Activated CD4-positive, alpha-beta T cell treated with anti-CD3 and anti-CD28 coated beads for 48 hours (primary cell): ENCODE measurements around the gene GPR27.

Experiments used
- DNase-seq: peaks from one replicate; pipeline ENCODE4 v3.0.0-alpha.2; 2020

GPR27 gene, protein sequence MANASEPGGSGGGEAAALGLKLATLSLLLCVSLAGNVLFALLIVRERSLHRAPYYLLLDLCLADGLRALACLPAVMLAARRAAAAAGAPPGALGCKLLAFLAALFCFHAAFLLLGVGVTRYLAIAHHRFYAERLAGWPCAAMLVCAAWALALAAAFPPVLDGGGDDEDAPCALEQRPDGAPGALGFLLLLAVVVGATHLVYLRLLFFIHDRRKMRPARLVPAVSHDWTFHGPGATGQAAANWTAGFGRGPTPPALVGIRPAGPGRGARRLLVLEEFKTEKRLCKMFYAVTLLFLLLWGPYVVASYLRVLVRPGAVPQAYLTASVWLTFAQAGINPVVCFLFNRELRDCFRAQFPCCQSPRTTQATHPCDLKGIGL

GRCh38 chr3:71753701-71754609 is at the start of gene GPR27:
Gene GPR27 (plus strand): TSS chr3:71753855. CDS start chr3:71754050, 195 bp downstream.
- peak; percentile 25 for DNase-seq

DNA sequence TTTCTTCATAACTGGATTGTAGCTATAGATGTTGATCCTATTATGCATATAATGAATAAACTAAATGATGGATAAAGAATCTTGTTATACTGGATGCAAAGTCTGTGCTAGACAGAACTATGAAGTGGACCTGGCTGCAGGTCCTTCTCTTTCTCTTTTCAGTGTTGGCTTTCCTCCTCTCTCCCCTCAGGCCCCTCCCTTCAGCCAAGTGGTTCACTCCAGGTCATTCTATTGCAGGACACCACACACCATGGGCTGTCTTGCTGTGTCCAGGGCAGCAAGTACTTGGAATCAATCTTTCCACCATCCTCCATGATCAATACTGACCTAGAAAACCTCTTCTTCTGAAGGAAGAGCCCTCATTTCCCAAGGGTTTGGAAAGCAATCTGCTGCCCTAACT is 48.7 kb upstream of the GPR27 start:
- DNase-seq, result no peak

DNA sequence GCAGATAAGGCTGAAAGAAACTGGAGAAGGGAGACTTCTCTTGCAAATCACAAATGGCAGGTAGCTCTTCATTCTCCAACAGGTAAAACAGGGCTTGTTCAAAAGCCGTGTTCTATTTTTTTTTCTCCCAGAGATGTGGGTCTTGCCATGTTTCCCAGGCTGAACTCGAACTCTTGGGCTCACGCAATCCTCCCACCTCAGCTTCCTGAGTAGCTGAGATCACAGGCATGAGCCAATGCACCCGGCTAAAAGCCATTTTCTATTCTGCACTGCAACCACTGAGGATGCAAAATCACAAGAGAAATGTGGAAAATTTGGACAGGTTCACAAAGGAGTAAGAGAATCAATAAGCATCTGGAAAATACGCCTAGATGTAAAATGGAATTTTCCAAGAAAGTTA is 48.0 kb upstream of the GPR27 start:
- DNase-seq, result no peak

- no peak for DNase-seq
These were observed 46.1 kb upstream of the GPR27 start for GRCh38 chr3:71707595-71707994.

GRCh38 chr3:71708476-71709105 is 45.1 kb upstream of the GPR27 start:
- DNase-seq, result no peak

DNA sequence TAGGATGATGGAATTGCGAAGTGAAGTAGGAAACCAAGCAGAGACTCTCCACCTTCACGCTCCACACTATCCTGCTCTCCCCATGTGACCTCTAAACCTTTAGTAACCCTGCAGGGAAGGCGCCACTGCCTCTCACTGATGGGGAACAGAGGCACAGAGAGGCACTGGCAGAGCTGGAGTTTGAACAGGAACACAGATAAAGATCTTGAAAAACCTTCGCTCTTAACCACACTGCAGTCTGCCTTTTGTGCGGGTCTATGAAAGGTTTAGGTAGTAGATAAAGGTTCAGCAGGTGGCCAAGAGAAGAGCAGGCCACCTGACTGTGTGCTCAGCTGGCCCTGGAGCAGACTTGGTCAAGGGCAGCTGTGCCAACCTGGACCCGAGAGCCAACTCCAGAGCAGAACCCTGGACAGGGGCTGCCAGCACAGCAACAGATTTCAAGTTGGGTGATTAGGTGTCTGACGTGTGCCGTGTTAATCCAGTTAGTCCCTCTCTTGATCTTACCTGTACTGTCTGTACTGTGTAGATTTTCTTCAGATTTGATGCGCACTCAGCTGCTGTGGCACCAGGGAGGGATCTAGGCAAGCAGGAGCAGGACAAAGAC is 43.6 kb upstream of the GPR27 start:
- DNase-seq, result no peak

GRCh38 chr3:71710906-71711494 is 42.7 kb upstream of the GPR27 start:
- DNase-seq, result no peak

- DNase-seq, result no peak
These were observed 40.6 kb upstream of the GPR27 start for GRCh38 chr3:71713041-71713440.

DNA sequence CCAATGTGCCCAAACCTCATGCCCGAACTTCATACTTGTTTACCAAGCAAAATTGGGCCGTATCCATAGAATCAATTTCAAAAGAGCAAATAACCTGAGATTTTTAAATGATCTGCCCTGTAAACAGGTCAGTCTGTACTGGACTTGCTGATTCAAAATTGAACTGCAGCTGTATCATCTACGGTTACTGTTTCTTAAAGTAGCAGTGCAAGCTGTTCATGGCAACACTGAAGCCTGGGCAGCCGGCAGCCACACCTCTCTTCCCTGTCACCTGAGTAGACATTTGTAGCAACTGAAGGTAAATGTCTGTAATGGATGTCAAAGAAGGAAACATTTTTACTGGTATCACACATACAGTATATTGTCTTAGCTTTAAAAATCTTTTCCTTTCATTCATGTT is 39.1 kb upstream of the GPR27 start:
- no peak for DNase-seq

- DNase-seq, result no peak
These were observed 35.6 kb upstream of the GPR27 start for GRCh38 chr3:71718072-71718471.

DNA sequence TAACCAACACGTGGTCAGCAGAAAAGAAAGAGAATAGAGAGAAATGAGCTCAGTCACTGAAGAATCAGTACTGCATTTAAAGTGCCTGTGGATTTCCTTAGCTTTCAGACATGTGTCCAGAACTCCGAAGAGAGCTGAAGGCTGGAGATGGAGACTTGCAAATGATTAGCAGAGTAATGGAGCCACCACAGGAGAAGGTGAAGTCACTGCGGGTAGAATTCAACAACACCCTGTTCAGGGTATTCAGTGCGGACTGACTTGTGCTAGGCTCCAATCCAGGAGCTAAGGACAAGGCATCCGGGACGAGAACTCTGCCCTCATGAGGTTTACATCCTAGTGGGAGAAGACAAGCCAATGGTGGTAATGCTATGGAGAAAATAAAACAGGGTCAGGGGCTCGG is 32.7 kb upstream of the GPR27 start:
- no peak for DNase-seq

DNA sequence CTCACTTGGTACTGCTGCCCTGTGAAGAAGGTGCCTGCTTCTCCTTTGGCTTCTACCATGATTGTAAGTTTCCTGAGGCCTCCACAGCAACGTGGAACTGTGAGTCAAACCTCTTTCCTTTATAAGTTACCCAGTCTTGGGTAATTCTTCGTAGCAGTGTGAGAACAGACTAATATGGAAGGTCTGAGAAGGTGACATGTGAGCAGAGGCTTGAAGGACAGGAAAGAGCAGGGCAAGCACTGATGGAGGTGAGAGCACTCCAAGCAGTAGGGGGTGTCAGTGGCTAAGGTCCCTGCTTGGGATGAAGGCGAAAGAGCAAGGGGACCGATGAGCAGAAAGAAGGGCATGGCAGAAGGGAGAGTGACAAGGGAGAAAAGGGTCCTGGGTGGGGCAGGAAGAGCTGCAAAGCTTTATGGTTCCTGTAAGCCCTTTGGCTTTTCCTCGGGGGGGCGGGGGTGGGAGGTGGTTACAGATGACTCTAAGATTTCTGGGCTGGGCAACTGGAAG is 32.0 kb upstream of the GPR27 start:
- DNase-seq, result peak; percentile 28

GRCh38 chr3:71722693-71723092 is 31.0 kb upstream of the GPR27 start:
- no peak for DNase-seq

DNA sequence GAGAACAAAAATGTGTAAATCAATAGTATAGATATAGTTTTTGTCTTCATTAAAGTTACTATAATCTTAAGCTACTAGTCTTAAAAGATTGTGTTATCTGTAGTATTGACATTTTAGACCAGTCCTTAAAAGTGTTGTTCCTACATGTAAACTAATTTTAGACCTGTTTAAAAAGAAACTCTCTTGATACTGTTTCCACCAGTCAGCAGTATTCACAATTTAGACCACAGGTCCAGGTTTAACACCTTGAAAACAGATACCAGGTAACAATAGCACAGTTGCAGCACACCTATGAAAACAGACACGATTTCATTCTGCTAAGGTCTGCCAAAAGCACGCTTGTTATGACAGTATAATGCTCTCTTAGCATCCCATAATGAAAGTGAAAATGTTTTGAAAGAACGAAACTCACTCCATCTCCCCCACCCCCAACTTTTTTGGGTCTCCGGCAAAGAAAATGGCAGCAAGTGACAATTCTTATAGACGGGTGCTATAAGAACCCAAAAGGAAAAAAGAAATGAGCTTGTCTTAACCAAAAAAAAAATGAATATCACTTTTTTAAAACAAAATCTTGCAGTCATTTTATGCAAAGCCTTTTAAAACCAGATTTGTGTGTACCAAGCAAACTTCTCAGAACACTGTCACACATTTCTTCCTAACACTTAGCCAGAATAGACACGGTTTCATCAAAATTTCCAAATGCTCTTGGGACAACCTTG is 30.0 kb upstream of the GPR27 start:
- DNase-seq, result peak; percentile 68

DNA sequence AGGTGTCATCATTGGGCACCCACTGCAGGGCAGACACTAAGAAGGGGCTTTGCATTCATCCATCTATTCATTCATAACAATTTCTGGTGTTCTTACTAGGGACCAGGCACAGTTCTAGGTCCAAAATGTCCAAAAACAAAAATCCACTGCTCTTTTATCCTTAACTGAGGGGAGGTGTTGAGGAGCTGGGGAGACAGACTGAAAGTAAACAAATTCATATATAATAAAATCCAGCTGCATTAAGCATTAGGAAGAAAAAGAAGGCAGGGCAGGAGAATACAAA is 29.5 kb upstream of the GPR27 start:
- DNase-seq, result no peak

DNA sequence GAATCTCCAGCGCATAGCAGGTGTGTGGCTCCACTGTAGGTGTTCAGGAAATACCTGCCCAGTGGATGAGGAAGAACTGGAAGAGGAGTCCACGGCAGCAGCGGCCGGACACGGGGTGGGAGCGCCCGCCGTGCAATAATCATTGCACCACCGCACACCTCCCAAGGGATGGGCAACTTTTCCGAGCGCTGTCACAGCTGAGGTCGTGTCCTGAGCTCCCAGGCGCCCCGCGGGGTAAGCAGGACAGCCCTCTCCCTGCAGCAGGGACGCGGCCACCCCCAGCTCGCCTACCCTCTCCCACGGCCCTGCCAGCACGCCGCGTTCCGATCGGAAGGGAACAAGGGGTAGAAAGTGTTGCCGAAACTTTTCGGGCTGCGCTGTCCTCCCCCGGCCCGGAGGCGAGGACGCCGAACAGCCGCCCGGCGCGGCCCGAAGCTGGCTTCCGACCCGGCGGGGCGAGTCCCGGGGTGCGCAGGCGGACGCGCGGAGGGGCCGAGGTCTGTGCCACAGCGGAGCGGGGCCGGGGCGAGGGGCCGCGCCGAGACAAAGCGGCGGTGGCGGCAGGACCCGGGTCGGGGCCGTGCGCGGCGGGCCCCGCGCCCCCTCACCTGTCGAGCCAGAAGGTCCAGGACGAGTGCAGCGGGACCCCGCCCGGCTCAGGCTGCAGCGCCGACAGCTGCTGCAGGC is 28.9 kb upstream of the GPR27 start:
- peak; percentile 53 for DNase-seq

- DNase-seq, result peak; percentile 43
These were observed 28.2 kb upstream of the GPR27 start, which contains the start of gene EIF4E3 for GRCh38 chr3:71725271-71725991. Gene EIF4E3 (minus strand): TSS chr3:71725402. CDS start chr3:71725367, 35 bp downstream.

DNA sequence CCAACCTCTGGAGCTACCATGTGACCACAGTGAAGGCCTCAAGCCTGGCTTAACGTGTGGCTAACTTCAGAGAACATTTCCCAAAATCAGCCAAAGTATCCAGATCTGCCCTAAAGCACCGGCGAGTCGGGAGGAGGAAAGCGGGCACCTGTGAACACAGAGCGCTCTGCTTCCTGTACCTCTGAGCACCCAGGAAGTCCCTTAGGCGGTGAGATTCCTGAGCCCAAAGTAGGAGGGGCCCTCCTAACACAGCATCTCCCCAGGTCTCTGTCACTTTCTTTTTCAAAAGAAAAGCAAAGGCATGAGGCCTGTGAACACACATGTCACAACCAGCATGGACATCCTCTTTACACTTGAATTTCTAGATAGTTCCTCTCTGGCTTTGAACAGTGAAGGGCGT is 27.5 kb upstream of the GPR27 start:
- DNase-seq, result peak; percentile 45

- DNase-seq, result no peak
These were observed 24.9 kb upstream of the GPR27 start for GRCh38 chr3:71728632-71729342.

- DNase-seq, result no peak
These were observed 21.0 kb upstream of the GPR27 start for GRCh38 chr3:71732637-71733036.
